Dendritic cell treated with granulocyte-macrophage colony-stimulating factor and Interleukin-4, amounts not matched to agents 40 ng/mL and 50 ng/mL, for 4 days (primary cell): Measurements from ENCODE around the gene MLH3.

Experiments
- H3K27ac Mint-ChIP-seq: one replicate; pipeline ENCODE4 v1.8.0; 2022; ENCODE audit warnings: mild to moderate bottlenecking, mixed read lengths
- H3K27me3 Mint-ChIP-seq: one replicate; pipeline ENCODE4 v1.8.0; 2022; ENCODE audit warnings: mild to moderate bottlenecking, mixed read lengths
- H3K36me3 Mint-ChIP-seq: one replicate; pipeline ENCODE4 v1.8.0; 2022; ENCODE audit warnings: low read depth, mixed read lengths
- H3K4me1 Mint-ChIP-seq: one replicate; pipeline ENCODE4 v1.8.0; 2022; ENCODE audit warnings: low read depth, mixed read lengths
- H3K4me3 Mint-ChIP-seq: one replicate; pipeline ENCODE4 v1.8.0; 2022; ENCODE audit warnings: mild to moderate bottlenecking, moderate library complexity, mixed read lengths
- H3K9me3 Mint-ChIP-seq: one replicate; pipeline ENCODE4 v1.8.0; 2022; ENCODE audit warnings: mixed read lengths
- intact Hi-C: fragments of 100-400 bp; cut with micrococcal nuclease; formaldehyde crosslinking; loops from one replicate; pipeline ENCODE4 v1.15.0; 2022

The MLH3 gene

DNA sequence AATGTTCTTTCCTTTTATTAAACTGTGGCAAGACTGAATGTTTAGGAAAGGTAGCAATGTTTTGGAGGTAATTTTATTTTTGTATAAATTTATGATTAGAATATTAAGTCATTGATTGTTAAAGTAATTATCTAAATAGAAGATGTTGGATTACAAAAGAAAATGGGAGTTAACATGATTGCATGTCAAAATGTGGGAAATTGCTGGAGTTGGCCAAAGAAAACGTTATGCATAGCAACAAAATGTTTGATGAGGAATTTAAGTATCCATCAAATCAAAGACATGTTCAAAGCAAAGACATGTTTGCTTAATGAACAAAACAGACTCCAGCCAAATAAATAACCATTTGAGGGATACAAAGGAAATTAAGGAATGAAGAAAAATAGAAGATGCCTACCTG, 3.2 kb upstream of the MLH3 start:
- no peak overlapping the region for H3K4me3 Mint-ChIP-seq
- H3K36me3 Mint-ChIP-seq: peaks cover 11% of the 10 kb centered on the region
- no peak overlapping the region for H3K27ac Mint-ChIP-seq
- H3K27me3 Mint-ChIP-seq: no peaks in the 10 kb centered on the region
- H3K9me3 Mint-ChIP-seq: no peaks in the 10 kb centered on the region
- peaks cover 30% of the 10 kb centered on the region for H3K4me1 Mint-ChIP-seq
- intact Hi-C loops: no loop called here

DNA sequence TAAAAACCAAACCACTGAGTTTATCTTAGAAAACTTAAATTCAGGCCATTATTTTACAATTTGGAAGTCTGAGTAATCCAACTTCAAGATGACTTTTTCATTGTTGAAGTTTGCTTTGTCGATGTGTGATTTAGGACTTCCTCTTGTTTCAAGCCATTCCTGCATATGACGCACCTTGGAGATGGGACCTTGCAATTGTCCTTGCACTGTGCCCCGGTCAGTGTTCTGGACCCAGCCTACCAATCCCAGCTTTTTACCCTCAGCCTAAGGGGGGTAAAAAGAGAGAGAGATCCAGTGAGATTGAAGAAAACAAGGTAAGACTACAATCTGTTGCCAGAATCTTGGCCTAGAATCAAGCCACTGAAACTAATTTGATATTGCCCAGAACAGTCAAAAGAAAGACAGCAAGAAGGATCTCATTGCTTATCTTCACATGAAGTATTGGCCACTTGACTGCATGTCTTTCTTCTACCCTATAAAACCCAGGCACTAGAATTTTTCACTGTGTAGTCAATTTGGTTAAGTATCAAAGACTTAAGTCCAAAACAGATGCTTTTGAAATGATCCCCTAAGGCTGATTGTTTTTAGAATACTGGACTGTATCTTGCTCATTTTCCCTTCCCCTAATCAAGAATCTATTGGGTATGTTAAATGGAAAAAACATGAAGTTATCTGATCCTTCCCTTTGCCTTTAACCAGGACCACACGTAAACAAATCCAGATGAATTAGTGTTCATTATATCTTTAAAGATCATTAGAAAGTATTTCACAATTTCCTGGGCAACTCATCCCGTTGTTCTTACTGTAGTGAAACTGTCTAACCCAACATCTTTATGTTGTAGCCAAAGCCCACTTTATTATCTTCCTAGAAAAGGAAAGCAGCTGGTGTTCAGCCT, 2.4 kb upstream of the MLH3 start:
- H3K27me3 Mint-ChIP-seq: no peaks in the 10 kb centered on the region

DNA sequence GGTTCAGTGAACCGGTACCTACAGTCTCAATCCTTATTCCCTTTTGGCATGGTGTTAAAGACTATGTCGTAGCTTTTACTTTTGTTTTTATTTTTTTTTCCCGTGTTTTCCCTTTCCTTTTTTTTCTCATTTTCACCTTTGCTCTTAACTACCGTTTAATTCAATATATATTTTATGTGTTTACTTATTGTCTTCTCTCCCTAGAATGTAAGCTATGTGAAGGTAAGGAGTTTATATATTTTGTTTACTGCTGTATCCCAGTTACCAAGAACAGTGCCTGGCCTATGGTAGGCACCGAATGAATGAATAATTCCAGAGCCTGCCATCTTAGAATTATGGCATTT, 261 bp upstream of the MLH3 start:
- Mint-ChIP-seq H3K27me3 (no peaks in the 10 kb centered on the region), H3K9me3 (no peaks in the 10 kb centered on the region), H3K4me1 (peaks cover 29% of the 10 kb centered on the region), H3K36me3 (peaks cover 18% of the 10 kb centered on the region), H3K27ac (peak overlapping the region; percentile 85), H3K4me3 (peak overlapping the region; percentile 87)
- intact Hi-C loops: no loop called here

More for the DNA sequence above, 2.4 kb upstream of the MLH3 start:
- Mint-ChIP-seq H3K4me1 (peaks cover 34% of the 10 kb centered on the region), H3K36me3 (peaks cover 14% of the 10 kb centered on the region), H3K4me3 (no peak overlapping the region), H3K9me3 (no peaks in the 10 kb centered on the region), H3K27ac (no peak overlapping the region)
- intact Hi-C loops: no loop called here

- peaks cover 18% of the 10 kb centered on the region for H3K36me3 Mint-ChIP-seq
- no peak overlapping the region for H3K27ac Mint-ChIP-seq
- H3K27me3 Mint-ChIP-seq: no peaks in the 10 kb centered on the region
- intact Hi-C loops: no loop called here
- H3K4me3 Mint-ChIP-seq: no peak overlapping the region
- H3K4me1 Mint-ChIP-seq: peaks cover 24% of the 10 kb centered on the region
- no peaks in the 10 kb centered on the region for H3K9me3 Mint-ChIP-seq
These were observed 1.5 kb downstream of the MLH3 start for GRCh38 chr14:75049731-75050201.

GRCh38 chr14:75049136-75049535, 2.1 kb downstream of the MLH3 start:
- Mint-ChIP-seq H3K4me1 (peaks cover 24% of the 10 kb centered on the region), H3K36me3 (peaks cover 19% of the 10 kb centered on the region), H3K4me3 (no peak overlapping the region)

GRCh38 chr14:75048101-75048500, 3.2 kb downstream of the MLH3 start:
- no peaks in the 10 kb centered on the region for H3K27me3 Mint-ChIP-seq
- intact Hi-C loops: no loop called here
- H3K4me1 Mint-ChIP-seq: peaks cover 24% of the 10 kb centered on the region
- peaks cover 29% of the 10 kb centered on the region for H3K36me3 Mint-ChIP-seq
- H3K9me3 Mint-ChIP-seq: no peaks in the 10 kb centered on the region
- no peak overlapping the region for H3K4me3 Mint-ChIP-seq
- H3K27ac Mint-ChIP-seq: no peak overlapping the region

More at GRCh38 chr14:75049136-75049535, 2.1 kb downstream of the MLH3 start:
- no peaks in the 10 kb centered on the region for H3K9me3 Mint-ChIP-seq
- no peaks in the 10 kb centered on the region for H3K27me3 Mint-ChIP-seq
- intact Hi-C loops: no loop called here
- H3K27ac Mint-ChIP-seq: no peak overlapping the region

DNA sequence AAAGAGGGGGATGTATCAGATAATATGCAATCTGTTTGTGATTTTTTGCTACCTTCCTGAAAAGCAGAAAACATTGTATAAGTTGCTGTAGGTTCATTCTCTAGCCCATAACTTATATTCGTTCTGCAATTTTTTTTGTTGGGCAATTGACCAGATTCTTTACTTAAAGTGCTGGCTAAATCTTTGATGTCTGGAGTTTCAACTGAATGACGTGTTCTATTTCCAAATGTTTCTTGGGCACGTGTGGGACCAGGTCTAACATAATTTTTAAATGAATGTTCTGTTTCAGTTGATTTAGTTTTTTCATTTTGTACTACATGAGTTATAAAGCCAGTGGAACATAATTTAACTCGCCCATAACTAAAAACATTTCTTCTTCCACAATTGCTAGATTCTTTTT, 3.8 kb downstream of the MLH3 start:
- no peaks in the 10 kb centered on the region for H3K9me3 Mint-ChIP-seq
- H3K4me1 Mint-ChIP-seq: peaks cover 24% of the 10 kb centered on the region
- intact Hi-C loops: no loop called here
- H3K4me3 Mint-ChIP-seq: no peak overlapping the region
- H3K27ac Mint-ChIP-seq: no peak overlapping the region
- H3K36me3 Mint-ChIP-seq: peaks cover 29% of the 10 kb centered on the region
- no peaks in the 10 kb centered on the region for H3K27me3 Mint-ChIP-seq

- Mint-ChIP-seq H3K36me3 (peaks cover 29% of the 10 kb centered on the region), H3K27ac (no peak overlapping the region), H3K4me1 (peaks cover 24% of the 10 kb centered on the region), H3K4me3 (no peak overlapping the region), H3K9me3 (no peaks in the 10 kb centered on the region), H3K27me3 (no peaks in the 10 kb centered on the region)
- intact Hi-C loops: no loop called here
These were observed 4.4 kb downstream of the MLH3 start for GRCh38 chr14:75046899-75047298.

DNA sequence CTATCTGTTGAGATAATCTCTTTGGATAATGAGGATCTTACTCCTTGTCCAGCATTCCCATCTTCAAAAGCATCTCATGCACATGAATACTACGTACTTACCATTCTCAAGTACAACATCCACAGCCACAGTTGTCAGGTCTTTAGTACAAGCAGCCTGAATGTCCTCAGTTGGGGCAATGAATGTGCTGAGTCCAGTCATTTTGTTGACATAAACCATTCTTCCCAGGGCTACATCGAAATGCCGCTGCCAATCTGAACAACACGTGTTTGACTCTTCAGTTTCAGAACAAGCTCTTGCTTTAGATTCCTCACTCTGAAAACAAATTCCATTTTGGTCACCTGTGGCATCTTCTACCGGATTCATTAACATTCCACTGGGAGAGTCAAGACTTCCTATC, 5.0 kb downstream of the MLH3 start:
- no peak overlapping the region for H3K27ac Mint-ChIP-seq
- no peak overlapping the region for H3K4me3 Mint-ChIP-seq
- peaks cover 31% of the 10 kb centered on the region for H3K36me3 Mint-ChIP-seq
- no peaks in the 10 kb centered on the region for H3K27me3 Mint-ChIP-seq
- H3K4me1 Mint-ChIP-seq: peaks cover 24% of the 10 kb centered on the region
- H3K9me3 Mint-ChIP-seq: no peaks in the 10 kb centered on the region
- intact Hi-C loops: no loop called here

DNA sequence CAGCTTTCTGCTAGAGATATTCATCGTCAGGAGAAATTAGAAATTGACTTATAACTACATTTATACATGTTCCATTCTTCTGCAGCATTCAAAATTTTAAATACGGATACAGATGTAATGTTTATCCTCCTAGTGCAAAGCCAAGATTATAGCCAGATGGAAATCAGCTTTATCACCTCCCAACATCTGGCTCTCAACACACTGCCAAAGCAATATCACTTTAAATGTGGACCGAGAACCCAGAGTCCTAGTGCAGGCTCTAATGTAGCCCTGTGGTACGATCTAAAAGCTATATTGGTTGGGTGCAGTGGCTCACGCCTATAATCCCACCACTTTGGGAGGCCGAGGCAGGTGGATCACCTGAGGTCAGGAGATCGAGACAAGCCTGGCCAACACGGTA, 6.5 kb downstream of the MLH3 start:
- no peak overlapping the region for H3K4me3 Mint-ChIP-seq
- peaks cover 13% of the 10 kb centered on the region for H3K4me1 Mint-ChIP-seq
- peaks cover 33% of the 10 kb centered on the region for H3K36me3 Mint-ChIP-seq
- H3K27me3 Mint-ChIP-seq: no peaks in the 10 kb centered on the region
- no peaks in the 10 kb centered on the region for H3K9me3 Mint-ChIP-seq
- H3K27ac Mint-ChIP-seq: no peak overlapping the region
- intact Hi-C loops: no loop called here

DNA sequence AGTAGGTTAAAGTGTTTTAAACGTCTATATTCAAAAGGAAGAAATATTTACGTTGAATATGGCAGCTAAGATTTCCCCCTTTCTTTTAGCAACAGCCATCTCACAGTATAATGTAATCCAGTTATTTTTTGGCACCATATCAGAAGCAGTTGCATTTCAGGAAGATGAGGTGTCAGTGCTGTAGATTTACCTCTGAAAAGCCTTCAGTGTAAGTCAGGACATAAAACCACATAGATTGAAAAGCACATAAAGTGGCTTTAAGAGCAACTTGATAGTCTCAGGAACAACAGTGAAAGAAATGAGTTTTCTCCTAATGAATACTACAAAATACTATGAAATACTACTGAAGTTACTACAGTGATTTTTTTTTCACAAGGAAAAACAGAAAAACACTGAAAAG, 6.9 kb downstream of the MLH3 start:
- Mint-ChIP-seq H3K4me1 (peaks cover 8% of the 10 kb centered on the region), H3K27me3 (no peaks in the 10 kb centered on the region), H3K9me3 (no peaks in the 10 kb centered on the region), H3K27ac (no peak overlapping the region), H3K4me3 (no peak overlapping the region), H3K36me3 (peaks cover 30% of the 10 kb centered on the region)
- intact Hi-C loops: no loop called here

DNA sequence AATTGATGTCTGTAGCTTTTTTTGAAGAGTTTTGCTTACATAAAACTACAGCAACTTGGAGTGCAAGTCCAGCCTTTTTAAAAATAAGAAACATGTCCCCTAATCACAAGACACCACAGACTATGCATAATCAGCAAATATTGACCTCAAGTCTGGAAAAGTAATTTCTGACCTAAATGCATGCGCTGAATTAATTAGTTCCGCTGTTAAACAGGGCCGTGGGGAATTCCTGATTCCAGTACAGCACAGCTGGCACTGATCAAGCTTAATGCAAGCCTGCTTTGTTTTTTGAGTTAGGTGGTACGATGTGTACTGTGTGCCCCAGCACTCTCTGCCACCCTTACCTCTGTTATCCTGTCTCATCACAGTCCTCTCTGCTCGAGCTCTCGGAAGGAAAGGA, 9.2 kb downstream of the MLH3 start:
- H3K27ac Mint-ChIP-seq: no peak overlapping the region
- intact Hi-C loops: no loop called here
- peaks cover 39% of the 10 kb centered on the region for H3K36me3 Mint-ChIP-seq
- no peaks in the 10 kb centered on the region for H3K9me3 Mint-ChIP-seq
- H3K4me3 Mint-ChIP-seq: no peak overlapping the region
- no peaks in the 10 kb centered on the region for H3K27me3 Mint-ChIP-seq
- H3K4me1 Mint-ChIP-seq: peaks cover 5% of the 10 kb centered on the region

- Mint-ChIP-seq H3K9me3 (no peaks in the 10 kb centered on the region), H3K36me3 (peaks cover 44% of the 10 kb centered on the region), H3K4me1 (peaks cover 5% of the 10 kb centered on the region), H3K27ac (no peak overlapping the region), H3K27me3 (no peaks in the 10 kb centered on the region), H3K4me3 (no peak overlapping the region)
- intact Hi-C loops: no loop called here
These were observed 9.7 kb downstream of the MLH3 start for GRCh38 chr14:75041613-75042012.

GRCh38 chr14:75040959-75041358, 10.3 kb downstream of the MLH3 start:
- H3K4me1 Mint-ChIP-seq: peaks cover 5% of the 10 kb centered on the region
- no peaks in the 10 kb centered on the region for H3K9me3 Mint-ChIP-seq
- H3K27me3 Mint-ChIP-seq: no peaks in the 10 kb centered on the region
- H3K27ac Mint-ChIP-seq: no peak overlapping the region
- H3K36me3 Mint-ChIP-seq: peaks cover 50% of the 10 kb centered on the region
- H3K4me3 Mint-ChIP-seq: no peak overlapping the region
- intact Hi-C loops: no loop called here

- Mint-ChIP-seq H3K9me3 (no peaks in the 10 kb centered on the region), H3K27me3 (no peaks in the 10 kb centered on the region), H3K27ac (no peak overlapping the region), H3K4me3 (no peak overlapping the region), H3K4me1 (peaks cover 1% of the 10 kb centered on the region), H3K36me3 (peaks cover 55% of the 10 kb centered on the region)
- intact Hi-C loops: no loop called here
These were observed 10.8 kb downstream of the MLH3 start for GRCh38 chr14:75040507-75040906.
